GM21786 (cell line): ENCODE measurements around the gene ZC3H18.

ENCODE experiments used
- ATAC-seq: cut with Tn5 transposase; IDR thresholded peaks from one replicate; pipeline ENCODE4 v1.9.1; 2021; ENCODE audit not compliant: unreplicated experiment

ZC3H18 gene

DNA sequence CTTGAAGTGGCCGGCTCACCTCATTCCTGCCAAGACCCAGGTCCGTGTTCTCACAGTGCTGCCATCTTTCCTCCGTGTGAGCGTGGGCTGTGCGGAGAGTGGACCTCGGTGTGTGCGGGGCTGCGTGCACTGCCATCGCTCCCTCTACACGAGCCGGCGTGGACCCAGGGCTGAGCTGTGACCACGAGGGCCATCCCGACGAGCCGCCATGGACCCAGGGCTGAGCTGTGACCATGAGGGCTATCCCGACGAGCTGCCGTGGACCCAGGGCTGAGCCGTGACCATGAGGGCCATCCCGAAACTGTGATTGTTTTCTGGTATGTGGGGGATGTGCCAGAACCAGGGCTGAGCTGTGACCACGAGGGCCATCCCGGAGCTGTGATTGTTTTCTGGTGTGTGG is 101.6 kb downstream of the ZC3H18 start:
- ATAC-seq: no peak

GRCh38 chr16:88672776-88673175 is 102.6 kb downstream of the ZC3H18 start:
- no peak for ATAC-seq

GRCh38 chr16:88673716-88674379 is 103.6 kb downstream of the ZC3H18 start:
- peak; percentile 76 for ATAC-seq

- ATAC-seq: no peak
Observed at GRCh38 chr16:88676502-88677242, 106.5 kb downstream of the ZC3H18 start.

- ATAC-seq: no peak
Observed at GRCh38 chr16:88677721-88678120, 107.5 kb downstream of the ZC3H18 start.

- ATAC-seq: no peak
Observed at GRCh38 chr16:88678224-88678979, 108.2 kb downstream of the ZC3H18 start.

- ATAC-seq: no peak
Observed at GRCh38 chr16:88680554-88681083, 110.4 kb downstream of the ZC3H18 start.

GRCh38 chr16:88681084-88681680 is 111.0 kb downstream of the ZC3H18 start:
- no peak for ATAC-seq
